HEK293 (cell line): Measurements from ENCODE around the gene TIMM50.

Experiments
- CTCF ChIA-PET: fragments of 350-600 bp; formaldehyde crosslinking; extraction: SDS; loops from one replicate; lab custom pipeline; 2021; ENCODE audit warnings: antibody characterized with exemption; lab: Yijun Ruan, JAX
- POLR2A ChIA-PET: fragments of 300-600 bp; formaldehyde crosslinking; extraction: SDS; loops from one replicate; lab custom pipeline; 2020; ENCODE audit warnings: antibody characterized with exemption, inconsistent platforms; lab: Yijun Ruan, JAX
- H3K27ac ChIP-seq: fragments of 200-500 bp; sonication (Bioruptor generic); 2 replicates; pipeline ENCODE4 v1.5.1; 2014; ENCODE audit warnings: low read depth, low read length, control low read depth, inconsistent platforms; ENCODE audit errors: extremely low read depth
- H3K36me3 ChIP-seq, 2 experiments: fragments of 200-500 bp in 1 of 2; sonication (Bioruptor generic) in 1 of 2; 1 replicate in 1 of 2; 2 replicates in 1 of 2; pipeline ENCODE4 v1.5.1; 2014 to 2017; ENCODE audit warnings: inconsistent platforms in 2 of 2, low read length in 2 of 2; ENCODE audit not compliant: control insufficient read depth in 2 of 2, insufficient read depth in 1 of 2
- H3K4me1 ChIP-seq: fragments of 200-500 bp; sonication (Bioruptor generic); 2 replicates; pipeline ENCODE4 v1.5.1; 2014; ENCODE audit warnings: mild to moderate bottlenecking, low read length, inconsistent platforms; ENCODE audit not compliant: control insufficient read depth, insufficient read depth
- H3K4me3 ChIP-seq: 2 replicates; pipeline ENCODE4 v1.5.1; 2011; ENCODE audit warnings: low read depth, mild to moderate bottlenecking, control low read depth, low read length, moderate library complexity
- H3K9me3 ChIP-seq: fragments of 200-500 bp; sonication (Bioruptor generic); 2 replicates; pipeline ENCODE4 v1.5.1; 2014; ENCODE audit warnings: low read depth, low read length, inconsistent platforms; ENCODE audit not compliant: control insufficient read depth, insufficient read depth
- KLF16 ChIP-seq: fragments of 450-650 bp; formaldehyde crosslinking; IDR thresholded peaks from 2 replicates; pipeline ENCODE4 v1.5.1; 2017; ENCODE audit warnings: missing biosample characterization, missing genetic modification characterization
- OVOL3 ChIP-seq: fragments of 450-650 bp; formaldehyde crosslinking; IDR thresholded peaks from 2 replicates; pipeline ENCODE4 v1.5.1; 2016; ENCODE audit warnings: missing biosample characterization, missing genetic modification characterization
- RBAK ChIP-seq: fragments of 450-650 bp; formaldehyde crosslinking; IDR thresholded peaks from 2 replicates; pipeline ENCODE4 v1.5.1; 2016; ENCODE audit warnings: missing biosample characterization, missing genetic modification characterization
- SALL2 ChIP-seq: fragments of 450-650 bp; formaldehyde crosslinking; IDR thresholded peaks from 2 replicates; pipeline ENCODE4 v1.5.0; 2017; ENCODE audit warnings: missing biosample characterization, mild to moderate bottlenecking, missing genetic modification characterization, borderline replicate concordance
- SCRT1 ChIP-seq: fragments of 450-650 bp; formaldehyde crosslinking; IDR thresholded peaks from 2 replicates; pipeline ENCODE4 v1.5.1; 2016; ENCODE audit warnings: missing biosample characterization, missing genetic modification characterization, borderline replicate concordance
- SP7 ChIP-seq: fragments of 450-650 bp; formaldehyde crosslinking; IDR thresholded peaks from 2 replicates; pipeline ENCODE4 v1.5.1; 2016; ENCODE audit warnings: missing biosample characterization, missing genetic modification characterization
- ZBTB10 ChIP-seq: fragments of 450-650 bp; formaldehyde crosslinking; IDR thresholded peaks from 2 replicates; pipeline ENCODE4 v1.5.1; 2016; ENCODE audit warnings: missing biosample characterization, missing genetic modification characterization
- ZBTB11 ChIP-seq: fragments of 450-650 bp; formaldehyde crosslinking; conservative IDR thresholded peaks from 2 replicates; pipeline ENCODE4 v1.5.1; 2016; ENCODE audit warnings: low read depth, missing biosample characterization, missing genetic modification characterization
- ZBTB8A ChIP-seq: fragments of 450-650 bp; formaldehyde crosslinking; IDR thresholded peaks from 2 replicates; pipeline ENCODE4 v1.5.1; 2016; ENCODE audit warnings: missing biosample characterization, missing genetic modification characterization
- ZNF10 ChIP-seq: fragments of 450-650 bp; formaldehyde crosslinking; IDR thresholded peaks from 2 replicates; pipeline ENCODE4 v1.5.1; 2017; ENCODE audit warnings: missing biosample characterization, missing genetic modification characterization
- ZNF155 ChIP-seq: fragments of 450-650 bp; formaldehyde crosslinking; IDR thresholded peaks from 2 replicates; pipeline ENCODE4 v1.5.1; 2016; ENCODE audit warnings: missing biosample characterization, missing genetic modification characterization
- ZNF211 ChIP-seq: fragments of 450-650 bp; formaldehyde crosslinking; IDR thresholded peaks from 2 replicates; pipeline ENCODE4 v1.5.1; 2016; ENCODE audit warnings: low read depth, missing biosample characterization, missing genetic modification characterization
- ZNF266 ChIP-seq: fragments of 450-650 bp; formaldehyde crosslinking; IDR thresholded peaks from 2 replicates; pipeline ENCODE4 v1.5.1; 2016; ENCODE audit warnings: missing biosample characterization, missing genetic modification characterization, low read depth
- ZNF521 ChIP-seq: fragments of 450-650 bp; formaldehyde crosslinking; IDR thresholded peaks from 2 replicates; pipeline ENCODE4 v1.5.1; 2017; ENCODE audit warnings: missing biosample characterization, mild to moderate bottlenecking, missing genetic modification characterization
- ZNF549 ChIP-seq: fragments of 450-650 bp; IDR thresholded peaks from 2 replicates; pipeline ENCODE4 v1.5.1; 2018; ENCODE audit warnings: missing biosample characterization, missing genetic modification characterization, mild to moderate bottlenecking, inconsistent platforms, moderate library complexity
- ZNF585B ChIP-seq: fragments of 450-650 bp; formaldehyde crosslinking; IDR thresholded peaks from 2 replicates; pipeline ENCODE4 v1.5.1; 2016; ENCODE audit warnings: missing biosample characterization, missing genetic modification characterization
- ZNF629 ChIP-seq: fragments of 450-650 bp; formaldehyde crosslinking; IDR thresholded peaks from 2 replicates; pipeline ENCODE4 v1.5.1; 2017; ENCODE audit warnings: missing biosample characterization, missing genetic modification characterization
- ZNF701 ChIP-seq: fragments of 450-650 bp; formaldehyde crosslinking; IDR thresholded peaks from 2 replicates; pipeline ENCODE4 v1.5.1; 2016; ENCODE audit warnings: missing biosample characterization, missing genetic modification characterization
- ZNF707 ChIP-seq: fragments of 450-650 bp; formaldehyde crosslinking; IDR thresholded peaks from 2 replicates; pipeline ENCODE4 v1.5.1; 2016; ENCODE audit warnings: missing biosample characterization, missing genetic modification characterization
- ZSCAN16 ChIP-seq: fragments of 450-650 bp; formaldehyde crosslinking; IDR thresholded peaks from 2 replicates; pipeline ENCODE4 v1.5.1; 2016; ENCODE audit warnings: missing biosample characterization, missing genetic modification characterization
- ZXDB ChIP-seq: fragments of 450-650 bp; formaldehyde crosslinking; IDR thresholded peaks from 2 replicates; pipeline ENCODE4 v1.5.1; 2016; ENCODE audit warnings: missing biosample characterization, missing genetic modification characterization
- TF ChIP-seq, protein P1 (sequence below): fragments of 450-650 bp; formaldehyde crosslinking; IDR thresholded peaks from 2 replicates; pipeline ENCODE4 v1.5.1; 2016; ENCODE audit warnings: missing biosample characterization, missing genetic modification characterization
- TF ChIP-seq, protein P2 (sequence below): fragments of 450-650 bp; formaldehyde crosslinking; IDR thresholded peaks from 2 replicates; pipeline ENCODE4 v1.5.1; 2016; ENCODE audit warnings: missing biosample characterization, missing genetic modification characterization
- TF ChIP-seq, protein P3 (sequence below): fragments of 450-650 bp; formaldehyde crosslinking; IDR thresholded peaks from 2 replicates; pipeline ENCODE4 v1.5.1; 2016; ENCODE audit warnings: missing biosample characterization, missing genetic modification characterization, borderline replicate concordance
- TF ChIP-seq, protein P4 (sequence below): fragments of 450-650 bp; formaldehyde crosslinking; IDR thresholded peaks from 2 replicates; pipeline ENCODE4 v1.5.1; 2016; ENCODE audit warnings: missing biosample characterization, missing genetic modification characterization

Gene TIMM50

DNA sequence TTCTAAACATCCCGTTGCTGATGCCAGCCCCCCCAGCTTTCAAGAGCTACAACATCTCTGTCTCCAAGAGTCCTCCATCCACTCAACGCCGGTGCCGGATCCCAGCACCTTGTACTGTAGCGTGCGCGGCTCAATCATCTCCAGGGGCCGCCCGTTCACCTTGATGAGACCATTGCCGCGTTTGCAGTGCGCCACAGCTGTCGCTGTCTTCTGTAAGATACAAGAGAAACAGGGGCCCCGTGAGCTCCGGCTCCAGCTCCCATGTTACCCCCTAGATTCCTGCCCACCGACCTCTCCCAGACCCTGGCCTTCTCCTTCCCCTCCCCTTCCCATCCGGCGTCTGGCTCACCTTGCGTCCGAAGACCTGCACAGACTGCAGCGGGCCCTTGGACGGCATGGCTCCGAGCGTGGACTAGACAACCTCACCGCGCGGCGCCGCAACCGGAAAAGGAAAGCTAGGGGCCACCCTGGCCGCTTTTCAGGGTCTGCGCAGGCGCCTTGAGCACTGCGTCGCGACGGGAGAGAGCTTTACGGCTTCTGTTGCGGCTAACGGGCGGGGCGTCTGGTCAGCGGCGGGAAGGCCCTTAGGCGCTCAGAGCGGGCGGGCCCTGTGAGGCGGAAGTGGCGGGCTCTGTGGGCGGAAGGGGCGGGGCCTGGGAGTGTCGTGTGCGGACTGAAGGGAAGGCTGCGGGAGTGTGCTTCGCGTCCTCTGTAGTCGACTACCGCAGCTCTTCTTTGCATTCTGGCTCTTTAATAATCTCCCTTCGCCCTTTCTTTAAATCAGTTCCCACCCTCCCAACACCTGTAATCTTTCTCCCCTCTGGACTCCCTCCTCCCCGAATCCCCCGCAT is 44.9 kb upstream of the TIMM50 start, which contains the start of gene RPS16:
RPS16 (minus strand) TSS at position 451 of the 851 bp plus-strand sequence; CDS start at position 397, 54 bp downstream.
- CTCF ChIA-PET, result interaction anchor here (0.6 to 2.0 kb wide), 18 partner anchors 16 to 505 kb away, joined by 3 to 19 read pairs (median 4); partner anchors contain the start of genes DLL3, EID2, EID2B and MRPS12
- peaks cover 29% of the 10 kb centered on the region for H3K4me1 ChIP-seq
- peak within 1 kb of the TSS; percentile 100 for H3K27ac ChIP-seq
- peak; percentile 88 for TF ChIP-seq ZNF629 (tag by site-specific recombination)
- 0 out of 2 replicates have a peak, but pooled peaks have one; percentile 25 for TF ChIP-seq RBAK (tag by site-specific recombination)
- TF ChIP-seq ZXDB (tag by site-specific recombination), result peak; percentile 100
- TF ChIP-seq ZNF155, result no peak
- no peak for TF ChIP-seq ZNF701
- no peak for TF ChIP-seq SCRT1 (tag by site-specific recombination)
- no peak; the same call in 1 of the 2 replicates for TF ChIP-seq ZNF266 (tag by site-specific recombination)
- TF ChIP-seq ZNF211 (tag by site-specific recombination), result no peak
- peak; percentile 93 for TF ChIP-seq KLF16
- TF ChIP-seq, protein P1, sequence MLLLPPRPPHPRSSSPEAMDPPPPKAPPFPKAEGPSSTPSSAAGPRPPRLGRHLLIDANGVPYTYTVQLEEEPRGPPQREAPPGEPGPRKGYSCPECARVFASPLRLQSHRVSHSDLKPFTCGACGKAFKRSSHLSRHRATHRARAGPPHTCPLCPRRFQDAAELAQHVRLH (tag by site-specific recombination), result peak; percentile 100
- TF ChIP-seq ZNF521 (tag by site-specific recombination), result no peak
- no peak for TF ChIP-seq ZNF585B (tag by site-specific recombination)
- TF ChIP-seq, protein P2, sequence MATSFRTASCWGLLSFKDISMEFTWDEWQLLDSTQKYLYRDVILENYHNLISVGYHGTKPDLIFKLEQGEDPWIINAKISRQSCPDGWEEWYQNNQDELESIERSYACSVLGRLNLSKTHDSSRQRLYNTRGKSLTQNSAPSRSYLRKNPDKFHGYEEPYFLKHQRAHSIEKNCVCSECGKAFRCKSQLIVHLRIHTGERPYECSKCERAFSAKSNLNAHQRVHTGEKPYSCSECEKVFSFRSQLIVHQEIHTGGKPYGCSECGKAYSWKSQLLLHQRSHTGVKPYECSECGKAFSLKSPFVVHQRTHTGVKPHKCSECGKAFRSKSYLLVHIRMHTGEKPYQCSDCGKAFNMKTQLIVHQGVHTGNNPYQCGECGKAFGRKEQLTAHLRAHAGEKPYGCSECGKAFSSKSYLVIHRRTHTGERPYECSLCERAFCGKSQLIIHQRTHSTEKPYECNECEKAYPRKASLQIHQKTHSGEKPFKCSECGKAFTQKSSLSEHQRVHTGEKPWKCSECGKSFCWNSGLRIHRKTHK, result no peak
- TF ChIP-seq ZNF707 (tag by site-specific recombination), result no peak
- no peak for TF ChIP-seq ZNF549 (tag by site-specific recombination)
- TF ChIP-seq, protein P3, sequence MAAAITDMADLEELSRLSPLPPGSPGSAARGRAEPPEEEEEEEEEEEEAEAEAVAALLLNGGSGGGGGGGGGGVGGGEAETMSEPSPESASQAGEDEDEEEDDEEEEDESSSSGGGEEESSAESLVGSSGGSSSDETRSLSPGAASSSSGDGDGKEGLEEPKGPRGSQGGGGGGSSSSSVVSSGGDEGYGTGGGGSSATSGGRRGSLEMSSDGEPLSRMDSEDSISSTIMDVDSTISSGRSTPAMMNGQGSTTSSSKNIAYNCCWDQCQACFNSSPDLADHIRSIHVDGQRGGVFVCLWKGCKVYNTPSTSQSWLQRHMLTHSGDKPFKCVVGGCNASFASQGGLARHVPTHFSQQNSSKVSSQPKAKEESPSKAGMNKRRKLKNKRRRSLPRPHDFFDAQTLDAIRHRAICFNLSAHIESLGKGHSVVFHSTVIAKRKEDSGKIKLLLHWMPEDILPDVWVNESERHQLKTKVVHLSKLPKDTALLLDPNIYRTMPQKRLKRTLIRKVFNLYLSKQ (tag by site-specific recombination), result no peak
- TF ChIP-seq ZBTB11 (tag by site-specific recombination), result peak; percentile 92
- peak; percentile 12; the same call in 1 of the 2 replicates for TF ChIP-seq ZNF10 (tag by site-specific recombination)
- 0 out of 2 replicates have a peak, but pooled peaks have one; percentile 46 for TF ChIP-seq ZSCAN16 (tag by site-specific recombination)
- peak; percentile 88; the same call in 1 of the 2 replicates for TF ChIP-seq OVOL3 (tag by site-specific recombination)
- TF ChIP-seq ZBTB10 (tag by site-specific recombination), result 0 out of 2 replicates have a peak, but pooled peaks have one; percentile 57
- TF ChIP-seq, protein P4, sequence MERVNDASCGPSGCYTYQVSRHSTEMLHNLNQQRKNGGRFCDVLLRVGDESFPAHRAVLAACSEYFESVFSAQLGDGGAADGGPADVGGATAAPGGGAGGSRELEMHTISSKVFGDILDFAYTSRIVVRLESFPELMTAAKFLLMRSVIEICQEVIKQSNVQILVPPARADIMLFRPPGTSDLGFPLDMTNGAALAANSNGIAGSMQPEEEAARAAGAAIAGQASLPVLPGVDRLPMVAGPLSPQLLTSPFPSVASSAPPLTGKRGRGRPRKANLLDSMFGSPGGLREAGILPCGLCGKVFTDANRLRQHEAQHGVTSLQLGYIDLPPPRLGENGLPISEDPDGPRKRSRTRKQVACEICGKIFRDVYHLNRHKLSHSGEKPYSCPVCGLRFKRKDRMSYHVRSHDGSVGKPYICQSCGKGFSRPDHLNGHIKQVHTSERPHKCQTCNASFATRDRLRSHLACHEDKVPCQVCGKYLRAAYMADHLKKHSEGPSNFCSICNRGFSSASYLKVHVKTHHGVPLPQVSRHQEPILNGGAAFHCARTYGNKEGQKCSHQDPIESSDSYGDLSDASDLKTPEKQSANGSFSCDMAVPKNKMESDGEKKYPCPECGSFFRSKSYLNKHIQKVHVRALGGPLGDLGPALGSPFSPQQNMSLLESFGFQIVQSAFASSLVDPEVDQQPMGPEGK (tag by site-specific recombination), result peak; percentile 47; the same call in 1 of the 2 replicates
- no peak for TF ChIP-seq SALL2 (tag by site-specific recombination)
- TF ChIP-seq SP7 (tag by site-specific recombination), result peak; percentile 91
- peak; percentile 75 for TF ChIP-seq ZBTB8A (tag by site-specific recombination)

More for the DNA sequence above, 44.9 kb upstream of the TIMM50 start, which contains the start of gene RPS16:
- H3K9me3 ChIP-seq, result no peaks in the 10 kb centered on the region
- peaks cover 32 to 43% of the 10 kb centered on the region in 2 experiments for H3K36me3 ChIP-seq
- peak within 1 kb of the TSS; percentile 79 for H3K4me3 ChIP-seq
- POLR2A ChIA-PET, result interaction anchor here (0.6 to 2.7 kb wide), 118 partner anchors 12 to 1343 kb away, joined by 3 to 255 read pairs (median 5); partner anchors contain the start of genes ACTN4, BLVRB, C19orf47 and COQ8B
